MCF 10A (cell line): ENCODE data around the gene TAGLN. TPM values are rescaled to one million over a fixed set of nuclear protein-coding genes. Genes with fewer than 3 reads are reported as not detected.

Experiments used
- BruUV-seq: library from RNA; stranded (reverse); fragments of 400-500 nt; replicated peaks from 2 replicates; lab custom pipeline; 2021; lab: Mats Ljungman, UMichigan
- CTCF ChIA-PET: fragments of 300-600 bp; sonication (Branson Sonifier 250); formaldehyde crosslinking; extraction: SDS; loops from one replicate; lab custom pipeline; 2021; ENCODE audit warnings: antibody characterized with exemption, inconsistent platforms; lab: Yijun Ruan, JAX
- POLR2A ChIA-PET: fragments of 300-600, 350-650 bp; sonication (Branson Sonifier 250); formaldehyde crosslinking; extraction: SDS; loops from one replicate; lab custom pipeline; 2020; ENCODE audit warnings: antibody characterized with exemption, inconsistent platforms; lab: Yijun Ruan, JAX
- DNase-seq: peaks from one replicate; pipeline ENCODE4 v3.0.0-alpha.2; 2018; ENCODE audit not compliant: unreplicated experiment
- H3K27ac Mint-ChIP-seq: one replicate; pipeline ENCODE4 v1.8.0; 2022; ENCODE audit warnings: mild to moderate bottlenecking, low read depth, mixed read lengths; ENCODE audit not compliant: unreplicated experiment
- H3K27me3 Mint-ChIP-seq: one replicate; pipeline ENCODE4 v1.8.0; 2022; ENCODE audit warnings: mixed read lengths; ENCODE audit not compliant: insufficient read depth, unreplicated experiment
- H3K36me3 Mint-ChIP-seq: one replicate; pipeline ENCODE4 v1.8.0; 2022; ENCODE audit warnings: mild to moderate bottlenecking, moderate library complexity, mixed read lengths; ENCODE audit not compliant: insufficient read depth, unreplicated experiment
- H3K4me1 Mint-ChIP-seq: one replicate; pipeline ENCODE4 v1.8.0; 2022; ENCODE audit warnings: mixed read lengths; ENCODE audit not compliant: insufficient read depth, unreplicated experiment
- H3K4me3 Mint-ChIP-seq: one replicate; pipeline ENCODE4 v1.8.0; 2022; ENCODE audit warnings: mild to moderate bottlenecking, moderate library complexity, mixed read lengths; ENCODE audit not compliant: unreplicated experiment
- H3K9me3 Mint-ChIP-seq: one replicate; pipeline ENCODE4 v1.8.0; 2022; ENCODE audit warnings: mixed read lengths; ENCODE audit not compliant: unreplicated experiment
- CTCF ChIP-seq: fragments of 200-600 bp; IDR thresholded peaks from one replicate; pipeline ENCODE4 v1.8.0; 2022; ENCODE audit warnings: antibody characterized with exemption, mild to moderate bottlenecking; ENCODE audit not compliant: unreplicated experiment
- intact Hi-C: fragments of 100-400 bp; cut with micrococcal nuclease; formaldehyde crosslinking; loops from 2 replicates; pipeline ENCODE4 v1.14.1; 2022
- total RNA-seq: library from RNA; stranded (reverse); gene quantifications from 2 replicates; pipeline ENCODE4 v1.2.3, GENCODE V29; 2022

The TAGLN gene
- total RNA-seq, 1 experiment from 2014 or later: 45.4 TPM

- CTCF ChIA-PET: no interaction called here
- Mint-ChIP-seq H3K27me3 (no peaks in the 10 kb centered on the region), H3K36me3 (peaks cover 26% of the 10 kb centered on the region), H3K4me3 (no peak overlapping the region), H3K27ac (no peak overlapping the region), H3K9me3 (no peaks in the 10 kb centered on the region), H3K4me1 (no peaks in the 10 kb centered on the region)
- intact Hi-C loops: no loop called here
- POLR2A ChIA-PET: interaction anchor here (1.9 kb wide), 1 partner anchor 12 kb away, joined by 7 read pairs; the partner anchor contains the start of gene SIDT2
- no peak for TF ChIP-seq CTCF
- BruUV-seq: no TSS peak
- DNase-seq: no peak
Measured at GRCh38 chr11:117191680-117192400, 7.3 kb upstream of the TAGLN start.

GRCh38 chr11:117192401-117192875 is 6.7 kb upstream of the TAGLN start:
- POLR2A ChIA-PET: interaction anchor here (1.4 to 1.9 kb wide), 2 partner anchors 13 to 46 kb away, joined by 3 to 7 read pairs; partner anchors contain the start of gene SIDT2
- no TSS peak for BruUV-seq
- Mint-ChIP-seq H3K4me3 (no peak overlapping the region), H3K27ac (no peak overlapping the region), H3K4me1 (no peaks in the 10 kb centered on the region), H3K36me3 (peaks cover 26% of the 10 kb centered on the region), H3K27me3 (no peaks in the 10 kb centered on the region), H3K9me3 (no peaks in the 10 kb centered on the region)
- CTCF ChIA-PET: no interaction called here
- no peak for TF ChIP-seq CTCF
- intact Hi-C loops: no loop called here
- no peak for DNase-seq

GRCh38 chr11:117193130-117194020 is 5.8 kb upstream of the TAGLN start:
- Mint-ChIP-seq H3K27ac (no peak overlapping the region), H3K36me3 (peaks cover 22% of the 10 kb centered on the region), H3K4me3 (no peak overlapping the region), H3K9me3 (no peaks in the 10 kb centered on the region), H3K4me1 (no peaks in the 10 kb centered on the region), H3K27me3 (no peaks in the 10 kb centered on the region)
- no peak for TF ChIP-seq CTCF
- intact Hi-C loops: no loop called here
- no peak for DNase-seq
- POLR2A ChIA-PET: interaction anchor here (1.4 to 3.3 kb wide), 3 partner anchors 14 to 47 kb away, joined by 3 to 15 read pairs (median 7); partner anchors contain the start of gene SIDT2
- BruUV-seq: no TSS peak
- CTCF ChIA-PET: interaction anchor here (1.2 to 1.7 kb wide), 2 partner anchors 33 to 1795 kb away, joined by 4 to 6 read pairs; no protein-coding TSS in a partner anchor
